ENCODE data around the gene LIMK2. TPM values are rescaled to one million over a fixed set of nuclear protein-coding genes. Genes with fewer than 3 reads are reported as not detected.

Gene LIMK2
- total and polyA plus RNA-seq, 9 of the 15 experiments (the other 6 are each of a cell fraction or from before 2014, with no cell fraction given), result 1.1 to 14.5 (median 8.5) TPM

DNA sequence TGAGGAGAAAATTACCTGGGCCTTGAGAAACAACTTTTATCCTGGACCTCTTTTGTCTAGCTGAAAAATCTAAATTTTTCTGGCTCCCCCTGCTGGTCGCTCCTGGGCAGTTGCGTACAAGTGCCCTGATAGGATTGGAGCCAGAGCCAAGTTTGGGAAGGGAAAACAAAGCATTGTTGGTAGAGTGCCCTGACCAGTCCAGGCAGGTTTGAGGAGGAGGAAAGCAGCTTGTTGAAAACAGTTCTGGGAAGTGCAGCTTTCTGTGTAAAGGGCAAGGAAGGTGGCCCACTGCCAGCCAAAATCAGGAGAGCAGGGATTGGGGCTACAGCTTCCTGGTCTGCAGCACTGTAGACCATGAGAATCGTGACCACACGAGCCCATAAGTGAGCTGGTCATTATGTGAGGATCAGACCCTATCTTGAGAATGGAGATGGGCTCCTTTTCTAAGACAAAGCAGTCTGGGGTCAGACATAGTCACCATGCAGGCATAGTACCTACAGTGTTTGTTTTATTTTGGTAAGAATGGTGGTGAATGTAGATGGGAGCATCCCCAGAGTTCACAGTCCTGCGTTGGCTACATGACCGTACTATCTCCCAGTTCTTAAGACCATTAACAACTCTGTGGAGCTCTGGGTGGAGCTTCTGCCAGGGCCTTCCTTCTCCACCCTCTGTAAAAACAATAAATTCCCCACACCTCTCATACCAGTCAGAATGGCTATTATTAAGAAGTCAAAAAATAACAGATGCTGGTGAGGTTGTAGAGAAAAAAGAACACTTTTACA lies 101.5 kb downstream of the LIMK2 start (continued):
- TF ChIP-seq, protein P1, sequence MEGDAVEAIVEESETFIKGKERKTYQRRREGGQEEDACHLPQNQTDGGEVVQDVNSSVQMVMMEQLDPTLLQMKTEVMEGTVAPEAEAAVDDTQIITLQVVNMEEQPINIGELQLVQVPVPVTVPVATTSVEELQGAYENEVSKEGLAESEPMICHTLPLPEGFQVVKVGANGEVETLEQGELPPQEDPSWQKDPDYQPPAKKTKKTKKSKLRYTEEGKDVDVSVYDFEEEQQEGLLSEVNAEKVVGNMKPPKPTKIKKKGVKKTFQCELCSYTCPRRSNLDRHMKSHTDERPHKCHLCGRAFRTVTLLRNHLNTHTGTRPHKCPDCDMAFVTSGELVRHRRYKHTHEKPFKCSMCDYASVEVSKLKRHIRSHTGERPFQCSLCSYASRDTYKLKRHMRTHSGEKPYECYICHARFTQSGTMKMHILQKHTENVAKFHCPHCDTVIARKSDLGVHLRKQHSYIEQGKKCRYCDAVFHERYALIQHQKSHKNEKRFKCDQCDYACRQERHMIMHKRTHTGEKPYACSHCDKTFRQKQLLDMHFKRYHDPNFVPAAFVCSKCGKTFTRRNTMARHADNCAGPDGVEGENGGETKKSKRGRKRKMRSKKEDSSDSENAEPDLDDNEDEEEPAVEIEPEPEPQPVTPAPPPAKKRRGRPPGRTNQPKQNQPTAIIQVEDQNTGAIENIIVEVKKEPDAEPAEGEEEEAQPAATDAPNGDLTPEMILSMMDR (IDR thresholded peaks at IDR 0.05 in 2 of 3, conservative IDR thresholded peaks at IDR 0.05 in 1 of 3; ENCODE audit: insufficient read depth in 2 of 3, low read depth in 1 of 3, low read length in 3 of 3), result peak; percentile 58 to 79 (median 64)
- no peak for TF ChIP-seq ZNF644 (tag; IDR thresholded peaks at IDR 0.05; ENCODE audit: low read depth)
- TF ChIP-seq ZNF586 (CRISPR knock-in tag; conservative IDR thresholded peaks at IDR 0.05), result no peak
- TF ChIP-seq, protein P2, sequence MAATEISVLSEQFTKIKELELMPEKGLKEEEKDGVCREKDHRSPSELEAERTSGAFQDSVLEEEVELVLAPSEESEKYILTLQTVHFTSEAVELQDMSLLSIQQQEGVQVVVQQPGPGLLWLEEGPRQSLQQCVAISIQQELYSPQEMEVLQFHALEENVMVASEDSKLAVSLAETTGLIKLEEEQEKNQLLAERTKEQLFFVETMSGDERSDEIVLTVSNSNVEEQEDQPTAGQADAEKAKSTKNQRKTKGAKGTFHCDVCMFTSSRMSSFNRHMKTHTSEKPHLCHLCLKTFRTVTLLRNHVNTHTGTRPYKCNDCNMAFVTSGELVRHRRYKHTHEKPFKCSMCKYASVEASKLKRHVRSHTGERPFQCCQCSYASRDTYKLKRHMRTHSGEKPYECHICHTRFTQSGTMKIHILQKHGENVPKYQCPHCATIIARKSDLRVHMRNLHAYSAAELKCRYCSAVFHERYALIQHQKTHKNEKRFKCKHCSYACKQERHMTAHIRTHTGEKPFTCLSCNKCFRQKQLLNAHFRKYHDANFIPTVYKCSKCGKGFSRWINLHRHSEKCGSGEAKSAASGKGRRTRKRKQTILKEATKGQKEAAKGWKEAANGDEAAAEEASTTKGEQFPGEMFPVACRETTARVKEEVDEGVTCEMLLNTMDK (IDR thresholded peaks at IDR 0.05; ENCODE audit: borderline replicate concordance, insufficient read depth, low read depth, low read length, poor library complexity, severe bottlenecking), result peak; percentile 32
- no peak for TF ChIP-seq BHLHE40 (IDR thresholded peaks at IDR 0.05; ENCODE audit: low read length)
- no peak for TF ChIP-seq PHB2 (IDR thresholded peaks at IDR 0.05; ENCODE audit: low read depth)
- TF ChIP-seq DPF2 (IDR thresholded peaks at IDR 0.05), result no peak
- TF ChIP-seq CHD2 (IDR thresholded peaks at IDR 0.05; ENCODE audit: low read depth, low read length), result no peak
- TF ChIP-seq RAD21 (CRISPR knock-in tag; conservative IDR thresholded peaks at IDR 0.05 in 1 of 2, IDR thresholded peaks at IDR 0.05 in 1 of 2), result peak; percentile 21 to 42; a peak in 3 of 4 replicates
- no peak for TF ChIP-seq SIRT6 (IDR thresholded peaks at IDR 0.05; ENCODE audit: low read depth, low read length)
- no peak for TF ChIP-seq ZNF133 (CRISPR knock-in tag; IDR thresholded peaks at IDR 0.05)
- TF ChIP-seq, protein P3, sequence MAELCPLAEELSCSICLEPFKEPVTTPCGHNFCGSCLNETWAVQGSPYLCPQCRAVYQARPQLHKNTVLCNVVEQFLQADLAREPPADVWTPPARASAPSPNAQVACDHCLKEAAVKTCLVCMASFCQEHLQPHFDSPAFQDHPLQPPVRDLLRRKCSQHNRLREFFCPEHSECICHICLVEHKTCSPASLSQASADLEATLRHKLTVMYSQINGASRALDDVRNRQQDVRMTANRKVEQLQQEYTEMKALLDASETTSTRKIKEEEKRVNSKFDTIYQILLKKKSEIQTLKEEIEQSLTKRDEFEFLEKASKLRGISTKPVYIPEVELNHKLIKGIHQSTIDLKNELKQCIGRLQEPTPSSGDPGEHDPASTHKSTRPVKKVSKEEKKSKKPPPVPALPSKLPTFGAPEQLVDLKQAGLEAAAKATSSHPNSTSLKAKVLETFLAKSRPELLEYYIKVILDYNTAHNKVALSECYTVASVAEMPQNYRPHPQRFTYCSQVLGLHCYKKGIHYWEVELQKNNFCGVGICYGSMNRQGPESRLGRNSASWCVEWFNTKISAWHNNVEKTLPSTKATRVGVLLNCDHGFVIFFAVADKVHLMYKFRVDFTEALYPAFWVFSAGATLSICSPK (IDR thresholded peaks at IDR 0.05; ENCODE audit: borderline replicate concordance), result no peak
- TF ChIP-seq, protein P4, sequence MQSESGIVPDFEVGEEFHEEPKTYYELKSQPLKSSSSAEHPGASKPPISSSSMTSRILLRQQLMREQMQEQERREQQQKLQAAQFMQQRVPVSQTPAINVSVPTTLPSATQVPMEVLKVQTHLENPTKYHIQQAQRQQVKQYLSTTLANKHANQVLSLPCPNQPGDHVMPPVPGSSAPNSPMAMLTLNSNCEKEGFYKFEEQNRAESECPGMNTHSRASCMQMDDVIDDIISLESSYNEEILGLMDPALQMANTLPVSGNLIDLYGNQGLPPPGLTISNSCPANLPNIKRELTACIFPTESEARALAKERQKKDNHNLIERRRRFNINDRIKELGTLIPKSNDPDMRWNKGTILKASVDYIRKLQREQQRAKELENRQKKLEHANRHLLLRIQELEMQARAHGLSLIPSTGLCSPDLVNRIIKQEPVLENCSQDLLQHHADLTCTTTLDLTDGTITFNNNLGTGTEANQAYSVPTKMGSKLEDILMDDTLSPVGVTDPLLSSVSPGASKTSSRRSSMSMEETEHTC (IDR thresholded peaks at IDR 0.05), result no peak
- TF ChIP-seq CBFA2T2 (conservative IDR thresholded peaks at IDR 0.05), result no peak

Data from K562 (cell line).